ACC112 (cell line): ENCODE measurements around the gene SEMA5B.

ENCODE experiments used
- H2AFZ ChIP-seq: fragments of 200-600 bp; sonication (generic); one replicate; pipeline ENCODE4 v1.6.0; 2017; ENCODE audit warnings: antibody characterized with exemption, low read length; ENCODE audit not compliant: unreplicated experiment
- H3K27ac ChIP-seq: fragments of 200-600 bp; sonication (generic); 2 replicates; pipeline ENCODE4 v1.5.1; 2014; ENCODE audit warnings: low read depth, mild to moderate bottlenecking, antibody characterized with exemption, low read length, moderate library complexity
- H3K27me3 ChIP-seq: fragments of 200-600 bp; sonication (generic); 2 replicates; pipeline ENCODE4 v1.6.1; 2014; ENCODE audit warnings: mild to moderate bottlenecking, antibody characterized with exemption, low read length, moderate library complexity, mixed read lengths; ENCODE audit not compliant: insufficient read depth
- H3K36me3 ChIP-seq: fragments of 200-600 bp; sonication (generic); 2 replicates; pipeline ENCODE4 v1.6.1; 2016; ENCODE audit warnings: mild to moderate bottlenecking, antibody characterized with exemption, low read length, moderate library complexity, mixed read lengths; ENCODE audit not compliant: insufficient read depth
- H3K4me1 ChIP-seq: fragments of 200-600 bp; sonication (generic); one replicate; pipeline ENCODE4 v1.6.1; 2016; ENCODE audit warnings: low read length, mixed read lengths; ENCODE audit not compliant: insufficient read depth, unreplicated experiment, control insufficient read depth
- H3K4me3 ChIP-seq: fragments of 200-600 bp; sonication (generic); 2 replicates; pipeline ENCODE4 v1.5.1; 2014; ENCODE audit warnings: mild to moderate bottlenecking, low read depth, low read length
- H3K79me2 ChIP-seq: fragments of 200-600 bp; sonication (generic); one replicate; pipeline ENCODE4 v1.6.0; 2016; ENCODE audit warnings: low read length; ENCODE audit not compliant: control insufficient read depth, unreplicated experiment, insufficient read depth

Gene SEMA5B

DNA sequence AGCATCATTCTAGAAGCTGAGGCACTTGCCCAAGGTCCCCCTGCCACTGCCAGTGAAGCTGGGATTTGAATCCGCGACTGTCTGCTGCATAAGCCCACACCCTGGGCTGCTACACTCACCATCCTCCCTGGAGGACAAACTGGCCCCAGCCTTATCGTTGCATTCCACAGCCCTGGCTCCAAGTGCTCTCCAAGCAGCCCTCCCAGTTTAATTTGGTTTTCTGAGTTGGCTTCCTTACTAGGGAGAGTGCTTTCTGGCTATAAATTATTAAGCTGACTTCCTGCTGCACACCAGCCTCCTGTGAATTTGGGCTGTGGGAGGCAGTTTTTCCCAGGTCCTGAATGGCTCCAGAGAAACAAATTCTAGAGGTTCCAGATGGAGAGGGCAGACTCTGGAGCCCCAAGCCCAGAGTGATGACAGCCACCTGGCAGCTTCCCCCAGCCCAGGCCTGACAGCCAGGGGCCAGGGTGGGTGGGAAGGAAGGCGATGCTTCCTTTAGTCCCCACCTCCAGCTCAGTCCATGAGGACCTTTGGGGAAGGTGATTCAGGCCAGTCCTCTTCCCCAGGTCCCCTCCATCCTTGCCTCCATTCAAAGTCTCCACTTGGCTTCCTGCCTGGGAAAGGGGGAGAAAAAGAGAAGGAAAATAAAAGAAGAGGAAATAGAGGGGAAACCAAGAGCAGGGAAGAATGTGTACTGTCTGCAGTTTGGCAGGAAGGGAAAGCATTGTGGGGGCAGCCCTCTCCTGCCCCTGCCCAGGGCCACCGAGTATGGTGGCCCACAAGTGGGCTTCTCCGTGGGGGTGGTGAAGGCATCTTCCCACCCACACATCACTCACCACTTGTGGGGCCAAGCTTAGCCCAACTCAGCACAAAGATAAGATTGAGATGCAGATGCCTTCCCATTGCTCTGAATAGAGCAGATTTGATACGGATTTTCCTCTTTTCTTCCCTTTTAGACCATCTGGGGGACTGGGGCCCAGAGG lies 69.6 kb downstream of the SEMA5B start:
- no peaks in the 10 kb centered on the region for H3K4me1 ChIP-seq
- H3K79me2 ChIP-seq = no peaks in the 10 kb centered on the region
- H2AFZ ChIP-seq = no peak overlapping the region
- peaks cover 38% of the 10 kb centered on the region; the same call in 1 of the 2 replicates for H3K27me3 ChIP-seq
- no peak overlapping the region for H3K4me3 ChIP-seq
- H3K36me3 ChIP-seq = no peaks in the 10 kb centered on the region
- H3K27ac ChIP-seq = no peak overlapping the region

DNA sequence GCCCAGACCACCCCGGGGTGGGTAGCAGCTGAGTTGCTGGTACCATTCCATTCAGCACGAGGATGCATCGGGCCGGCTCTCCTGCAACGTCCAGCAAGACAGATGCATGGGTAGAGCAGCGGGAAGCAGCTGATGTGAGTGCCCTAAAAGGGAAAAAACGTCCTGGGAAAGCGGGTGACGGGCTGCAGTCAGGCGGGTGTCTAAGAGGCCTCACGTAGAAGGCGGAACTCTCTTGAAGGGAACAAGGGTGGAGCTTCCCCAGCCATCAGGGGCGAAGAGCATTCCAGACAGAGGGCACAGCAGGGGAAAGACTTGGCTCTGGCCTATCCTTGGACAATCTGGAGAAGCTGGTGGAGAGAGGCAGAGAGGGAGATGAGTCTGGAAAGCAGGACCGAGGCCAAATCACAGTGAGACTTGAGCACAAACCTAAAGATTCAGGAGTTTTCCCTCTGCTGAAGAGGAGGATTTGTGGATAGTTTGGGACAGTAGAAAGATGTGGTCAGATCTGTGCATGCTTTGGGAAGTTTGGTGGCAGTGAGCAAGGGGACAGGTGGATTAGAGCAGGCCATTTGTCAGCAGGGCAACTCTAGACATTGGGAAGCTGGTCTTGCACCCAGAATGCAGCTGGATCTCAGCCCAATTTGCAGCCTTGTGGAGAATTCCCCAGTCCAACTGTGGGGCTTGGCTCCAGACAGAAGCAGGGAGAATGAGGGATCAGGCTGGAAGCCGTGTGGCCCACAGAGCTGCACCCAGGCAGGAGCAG lies 70.7 kb downstream of the SEMA5B start:
- no peaks in the 10 kb centered on the region for H3K36me3 ChIP-seq
- peaks cover 6% of the 10 kb centered on the region for H3K4me1 ChIP-seq
- no peak overlapping the region for H2AFZ ChIP-seq
- H3K27me3 ChIP-seq = peaks cover 28% of the 10 kb centered on the region; the same call in 1 of the 2 replicates
- H3K4me3 ChIP-seq = no peak overlapping the region
- no peaks in the 10 kb centered on the region for H3K79me2 ChIP-seq
- no peak overlapping the region for H3K27ac ChIP-seq

DNA sequence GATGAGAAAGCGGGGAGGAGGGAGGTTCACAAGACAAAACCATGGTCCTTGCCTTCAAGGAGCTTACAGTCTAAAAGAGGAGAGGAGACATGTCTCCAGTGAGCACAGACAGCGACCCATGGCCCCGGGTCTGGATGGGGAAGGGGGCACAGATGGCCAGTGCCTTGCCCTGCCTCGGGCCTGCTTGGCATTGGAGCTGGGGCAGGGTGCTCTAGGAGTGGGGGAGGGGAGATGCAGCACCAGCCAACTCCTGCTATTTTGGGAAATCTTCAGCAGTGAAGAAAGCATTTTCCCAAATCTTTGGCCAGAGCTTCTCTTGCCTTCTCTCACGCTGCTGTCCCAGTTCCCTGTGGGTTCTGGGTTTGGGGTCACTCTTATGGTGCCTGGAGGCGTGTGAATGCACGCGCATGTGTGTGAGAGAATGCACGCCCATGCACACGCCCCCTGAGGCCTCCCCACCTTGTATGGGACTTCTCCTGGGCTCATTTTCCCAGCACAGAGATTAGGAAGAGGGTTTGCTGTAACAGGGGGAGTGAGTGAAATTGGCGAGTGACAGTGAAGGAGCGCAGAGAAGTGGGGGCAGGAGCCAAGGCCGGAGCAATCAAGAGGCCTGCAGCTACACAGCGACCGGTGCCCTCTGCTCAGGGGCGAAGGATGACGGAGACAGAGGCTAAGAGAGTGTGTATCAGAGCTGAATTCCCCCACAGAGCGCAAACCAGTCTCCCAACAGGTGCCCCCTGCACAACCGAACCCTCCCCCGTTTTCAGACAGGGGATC lies 71.5 kb downstream of the SEMA5B start:
- peaks cover 6% of the 10 kb centered on the region for H3K4me1 ChIP-seq
- H2AFZ ChIP-seq = no peak overlapping the region
- no peak overlapping the region for H3K4me3 ChIP-seq
- no peaks in the 10 kb centered on the region for H3K79me2 ChIP-seq
- peaks cover 28% of the 10 kb centered on the region; the same call in 1 of the 2 replicates for H3K27me3 ChIP-seq
- H3K36me3 ChIP-seq = no peaks in the 10 kb centered on the region
- no peak overlapping the region for H3K27ac ChIP-seq

DNA sequence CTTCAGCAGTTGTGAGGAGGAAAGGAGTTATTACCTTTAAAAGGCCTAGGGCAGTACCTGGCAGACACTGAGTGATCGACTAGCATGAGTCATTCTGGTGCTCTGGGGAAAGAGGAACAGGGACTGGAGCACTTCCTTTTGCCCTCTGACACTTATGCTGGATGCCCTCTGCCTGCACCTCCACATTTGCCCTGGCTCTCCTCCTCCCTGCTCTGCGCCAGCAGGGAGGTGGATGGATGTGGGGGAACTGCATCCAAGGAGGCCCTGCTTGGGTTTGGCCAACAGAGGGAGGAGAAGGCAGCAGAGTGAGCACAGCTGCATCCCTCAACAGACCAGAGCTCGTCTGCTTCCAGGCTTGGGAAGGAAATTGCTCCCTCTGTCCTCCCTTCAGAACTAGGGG lies 75.0 kb downstream of the SEMA5B start:
- Histone ChIP-seq H3K79me2 (no peaks in the 10 kb centered on the region), H3K27me3 (peaks cover 13% of the 10 kb centered on the region; the same call in 1 of the 2 replicates), H3K4me3 (no peak overlapping the region), H3K27ac (no peak overlapping the region), H3K4me1 (peaks cover 11% of the 10 kb centered on the region), H2AFZ (no peak overlapping the region), H3K36me3 (no peaks in the 10 kb centered on the region)

DNA sequence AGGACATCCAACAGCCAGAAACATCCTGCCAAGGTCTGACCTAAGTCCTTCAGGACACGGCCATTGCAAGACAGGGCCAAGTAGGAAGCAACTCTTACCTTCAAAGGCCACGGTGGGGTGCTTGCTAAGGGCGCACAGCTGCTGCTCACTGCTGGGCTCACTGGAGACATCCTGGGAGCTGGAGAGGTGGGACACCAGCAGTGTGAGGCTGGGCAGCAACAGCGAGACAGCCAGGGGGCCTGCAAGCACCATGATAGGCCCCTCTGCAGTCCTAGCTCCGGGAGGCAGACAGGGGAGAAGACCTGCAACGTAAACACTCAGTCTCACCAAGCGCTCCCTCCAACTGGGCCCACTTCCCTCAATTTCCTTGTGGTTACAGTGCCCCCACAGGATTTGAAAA lies 79.2 kb downstream of the SEMA5B start:
- Histone ChIP-seq H2AFZ (no peak overlapping the region), H3K27ac (no peak overlapping the region), H3K4me3 (no peak overlapping the region), H3K27me3 (no peaks in the 10 kb centered on the region), H3K79me2 (no peaks in the 10 kb centered on the region), H3K36me3 (no peaks in the 10 kb centered on the region), H3K4me1 (peaks cover 23% of the 10 kb centered on the region)

DNA sequence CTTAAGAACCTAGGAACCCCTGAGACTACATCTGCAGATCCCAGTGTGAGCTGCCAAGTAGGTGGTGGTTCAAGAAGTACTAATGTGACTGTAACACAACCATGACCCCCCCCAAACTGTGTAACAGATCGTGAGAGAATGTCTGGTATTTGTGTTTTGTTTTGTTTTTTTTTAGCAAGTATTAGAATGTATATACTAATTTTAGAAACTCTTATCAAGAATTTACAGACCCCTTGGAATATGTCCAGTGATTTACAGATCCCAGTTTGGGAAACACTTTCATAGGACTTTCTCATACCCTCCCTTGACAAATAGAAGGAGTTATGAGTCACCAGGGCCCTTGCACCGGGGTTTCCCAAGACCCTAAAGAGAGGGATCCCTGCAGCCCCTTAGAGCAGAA lies 79.8 kb downstream of the SEMA5B start:
- Histone ChIP-seq H2AFZ (no peak overlapping the region), H3K27me3 (no peaks in the 10 kb centered on the region), H3K36me3 (no peaks in the 10 kb centered on the region), H3K79me2 (no peaks in the 10 kb centered on the region), H3K27ac (no peak overlapping the region), H3K4me3 (no peak overlapping the region), H3K4me1 (peaks cover 23% of the 10 kb centered on the region)

DNA sequence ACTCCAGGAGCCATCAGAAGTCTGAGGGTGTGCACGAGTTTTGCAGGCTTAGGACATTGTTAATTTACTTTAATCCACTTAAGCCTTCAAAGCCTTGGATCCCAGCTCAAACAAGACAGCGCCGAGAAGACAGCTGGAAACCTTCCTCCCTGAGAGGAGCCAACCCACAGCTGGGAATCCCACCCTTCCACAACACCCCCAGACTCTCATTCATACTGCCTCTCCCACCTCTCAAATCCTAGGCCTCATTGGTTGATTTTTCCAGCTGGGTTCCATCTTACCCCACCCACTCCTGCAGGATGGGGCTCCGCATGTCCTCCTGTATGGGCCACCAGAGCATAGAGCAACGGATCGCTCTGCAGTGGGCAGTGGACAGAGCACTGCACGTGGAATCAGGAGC lies 80.4 kb downstream of the SEMA5B start:
- Histone ChIP-seq H3K36me3 (no peaks in the 10 kb centered on the region), H3K27ac (no peak overlapping the region), H3K27me3 (no peaks in the 10 kb centered on the region), H3K79me2 (no peaks in the 10 kb centered on the region), H2AFZ (no peak overlapping the region), H3K4me3 (no peak overlapping the region), H3K4me1 (peaks cover 19% of the 10 kb centered on the region)

DNA sequence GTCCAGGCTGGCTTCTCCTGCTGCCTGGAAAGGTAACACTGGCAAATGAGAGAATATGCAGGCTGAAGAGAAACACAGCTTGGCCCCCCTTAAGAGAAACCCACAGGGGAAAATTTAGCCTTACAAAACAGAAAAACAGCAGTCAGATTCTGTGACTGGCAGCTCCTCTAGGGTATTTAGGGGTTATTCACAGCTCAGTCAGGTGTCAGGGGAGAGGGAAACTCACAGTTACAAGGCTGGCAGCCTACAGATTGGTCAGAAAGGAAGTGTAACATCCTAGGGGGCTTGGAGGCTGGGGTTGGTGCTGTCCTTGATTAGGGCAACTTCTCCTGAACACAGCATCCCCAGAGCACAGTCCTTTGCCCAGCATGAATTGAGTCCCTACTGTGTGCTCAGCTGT lies 81.4 kb downstream of the SEMA5B start:
- Histone ChIP-seq H3K36me3 (no peaks in the 10 kb centered on the region), H3K27me3 (no peaks in the 10 kb centered on the region), H2AFZ (no peak overlapping the region), H3K4me3 (no peak overlapping the region), H3K79me2 (no peaks in the 10 kb centered on the region), H3K4me1 (peaks cover 17% of the 10 kb centered on the region), H3K27ac (no peak overlapping the region)

DNA sequence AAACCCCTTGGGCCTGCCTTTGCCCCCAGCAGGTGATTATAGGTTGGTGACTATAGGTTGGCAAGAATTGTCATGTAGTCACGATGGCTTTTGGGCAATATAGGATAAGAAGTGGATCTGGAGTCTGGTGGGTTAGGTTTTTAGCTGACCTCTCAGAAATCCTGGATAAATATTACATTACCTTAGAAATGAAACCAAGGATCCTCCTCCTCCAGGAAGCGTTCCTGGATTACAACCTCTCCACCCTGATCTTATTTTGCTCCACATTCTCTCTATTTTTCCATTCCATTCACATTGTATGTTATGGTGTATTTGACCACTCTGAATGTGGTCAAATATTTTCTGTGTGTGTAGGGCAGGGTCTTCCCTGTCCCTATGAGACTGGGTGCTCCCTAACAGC lies 82.3 kb downstream of the SEMA5B start:
- Histone ChIP-seq H3K27ac (no peak overlapping the region), H3K27me3 (no peaks in the 10 kb centered on the region), H3K36me3 (no peaks in the 10 kb centered on the region), H3K79me2 (no peaks in the 10 kb centered on the region), H3K4me3 (no peak overlapping the region), H3K4me1 (peaks cover 17% of the 10 kb centered on the region), H2AFZ (no peak overlapping the region)

DNA sequence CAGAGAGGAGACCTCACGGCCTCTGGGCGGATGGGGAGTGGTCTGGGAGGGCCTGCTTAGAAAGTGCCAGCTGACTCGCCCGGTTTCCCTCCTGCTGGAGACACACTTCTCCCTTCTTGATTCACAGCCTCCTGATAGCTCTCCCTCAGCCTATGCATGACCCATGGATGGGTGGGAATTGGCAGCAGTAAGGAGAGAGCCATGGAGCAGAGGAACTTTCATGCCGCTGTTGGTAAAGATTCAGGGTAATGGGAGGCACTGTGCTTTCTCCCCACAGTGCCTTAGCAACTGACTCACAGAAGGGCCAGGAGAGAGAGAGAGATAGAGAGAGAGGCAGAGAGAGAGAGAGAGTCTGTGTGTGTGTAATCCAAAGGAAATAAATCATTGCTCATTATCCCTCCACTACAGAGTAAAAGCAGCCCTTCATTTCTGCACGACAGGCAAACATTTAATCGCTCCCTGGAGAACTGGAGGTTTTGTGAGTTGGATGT lies 82.8 kb downstream of the SEMA5B start:
- H3K4me3 ChIP-seq = no peak overlapping the region

More for the DNA sequence above, 82.8 kb downstream of the SEMA5B start:
- peaks cover 17% of the 10 kb centered on the region for H3K4me1 ChIP-seq
- H3K27ac ChIP-seq = no peak overlapping the region
- no peaks in the 10 kb centered on the region for H3K36me3 ChIP-seq
- H3K79me2 ChIP-seq = no peaks in the 10 kb centered on the region
- no peaks in the 10 kb centered on the region for H3K27me3 ChIP-seq
- H2AFZ ChIP-seq = no peak overlapping the region
